Measurements from ENCODE around the gene AIFM3. TPM values are rescaled to one million over a fixed set of nuclear protein-coding genes. Genes with fewer than 3 reads are reported as not detected.
"Not testable (repeated sequence)": the region's sequence is repeated elsewhere in the genome, so short reads cannot be mapped to it uniquely, and the experiment has no call there.

AIFM3 gene
- total RNA-seq, 2 donors from 2014 or later: 1.8 to 2.7 TPM

DNA sequence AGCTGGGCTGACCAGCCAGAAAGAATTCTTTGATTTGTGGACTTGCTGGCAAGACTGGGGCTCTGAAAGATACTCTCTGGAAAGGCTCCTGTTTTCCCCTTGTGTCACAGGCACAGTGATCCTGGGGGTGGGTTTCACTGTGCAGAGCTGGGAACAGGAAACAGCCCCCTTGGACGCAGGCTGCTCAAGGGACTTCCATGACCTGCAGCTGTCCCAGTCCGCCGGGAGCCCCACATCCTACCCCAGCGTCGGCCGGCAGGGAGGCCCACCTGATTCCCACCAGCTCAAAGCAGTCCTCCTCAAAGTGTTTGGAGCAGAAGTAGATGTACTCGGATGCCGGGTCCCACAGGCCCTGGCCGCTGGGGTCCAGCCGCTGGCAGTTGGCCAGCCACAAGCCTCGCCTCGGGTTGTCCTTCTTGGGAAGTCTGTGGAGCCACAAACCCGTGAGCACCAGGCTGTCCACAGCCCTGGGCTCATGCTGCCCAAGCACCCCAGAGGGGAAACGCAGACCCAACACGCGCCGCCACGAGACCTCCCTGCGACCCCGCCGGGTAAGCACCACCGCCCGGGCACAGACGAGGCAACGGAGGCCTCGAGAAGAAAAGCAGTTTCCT lies 34.0 kb downstream of the AIFM3 start:
- H3K9ac ChIP-seq (ENCODE audit: extremely low read depth, low read length, poor library complexity, severe bottlenecking): peak overlapping the region; percentile 85
- Mint-ChIP-seq H3K27ac (peak overlapping the region; percentile 92), H3K4me3 (peak overlapping the region; percentile 84), H3K36me3 (ENCODE audit: low read depth) (peaks cover 3% of the 10 kb centered on the region), H3K27me3 (ENCODE audit: insufficient read depth) (no peaks in the 10 kb centered on the region), H3K9me3 (no peaks in the 10 kb centered on the region), H3K4me1 (peaks cover 12% of the 10 kb centered on the region)
- TF ChIP-seq, protein P1, sequence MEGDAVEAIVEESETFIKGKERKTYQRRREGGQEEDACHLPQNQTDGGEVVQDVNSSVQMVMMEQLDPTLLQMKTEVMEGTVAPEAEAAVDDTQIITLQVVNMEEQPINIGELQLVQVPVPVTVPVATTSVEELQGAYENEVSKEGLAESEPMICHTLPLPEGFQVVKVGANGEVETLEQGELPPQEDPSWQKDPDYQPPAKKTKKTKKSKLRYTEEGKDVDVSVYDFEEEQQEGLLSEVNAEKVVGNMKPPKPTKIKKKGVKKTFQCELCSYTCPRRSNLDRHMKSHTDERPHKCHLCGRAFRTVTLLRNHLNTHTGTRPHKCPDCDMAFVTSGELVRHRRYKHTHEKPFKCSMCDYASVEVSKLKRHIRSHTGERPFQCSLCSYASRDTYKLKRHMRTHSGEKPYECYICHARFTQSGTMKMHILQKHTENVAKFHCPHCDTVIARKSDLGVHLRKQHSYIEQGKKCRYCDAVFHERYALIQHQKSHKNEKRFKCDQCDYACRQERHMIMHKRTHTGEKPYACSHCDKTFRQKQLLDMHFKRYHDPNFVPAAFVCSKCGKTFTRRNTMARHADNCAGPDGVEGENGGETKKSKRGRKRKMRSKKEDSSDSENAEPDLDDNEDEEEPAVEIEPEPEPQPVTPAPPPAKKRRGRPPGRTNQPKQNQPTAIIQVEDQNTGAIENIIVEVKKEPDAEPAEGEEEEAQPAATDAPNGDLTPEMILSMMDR (conservative IDR thresholded peaks at IDR 0.05): no peak
- H3K27me3 ChIP-seq (ENCODE audit: control insufficient read depth, insufficient read depth, low read length, poor library complexity, severe bottlenecking): no peaks in the 10 kb centered on the region
- H3K9me3 ChIP-seq (ENCODE audit: control insufficient read depth, low read length): no peaks in the 10 kb centered on the region
- peaks cover 11% of the 10 kb centered on the region for H3K4me1 ChIP-seq (ENCODE audit: control insufficient read depth, insufficient read depth, low read length)
- no peaks in the 10 kb centered on the region for H3K36me3 ChIP-seq (ENCODE audit: control insufficient read depth, insufficient read depth, low read length)
- peak overlapping the region; percentile 96 for H3K27ac ChIP-seq (ENCODE audit: low read depth, low read length)
- 23 to 39% methylated on average over 11 to 26 of the region's 26 CpGs for WGBS, 2 experiments (ENCODE audit: insufficient coverage in 1 of 2, insufficient read length in 1 of 2)
- peak overlapping the region; percentile 91 for H3K4me3 ChIP-seq (ENCODE audit: low read length)
- no peak for DNase-seq

DNA sequence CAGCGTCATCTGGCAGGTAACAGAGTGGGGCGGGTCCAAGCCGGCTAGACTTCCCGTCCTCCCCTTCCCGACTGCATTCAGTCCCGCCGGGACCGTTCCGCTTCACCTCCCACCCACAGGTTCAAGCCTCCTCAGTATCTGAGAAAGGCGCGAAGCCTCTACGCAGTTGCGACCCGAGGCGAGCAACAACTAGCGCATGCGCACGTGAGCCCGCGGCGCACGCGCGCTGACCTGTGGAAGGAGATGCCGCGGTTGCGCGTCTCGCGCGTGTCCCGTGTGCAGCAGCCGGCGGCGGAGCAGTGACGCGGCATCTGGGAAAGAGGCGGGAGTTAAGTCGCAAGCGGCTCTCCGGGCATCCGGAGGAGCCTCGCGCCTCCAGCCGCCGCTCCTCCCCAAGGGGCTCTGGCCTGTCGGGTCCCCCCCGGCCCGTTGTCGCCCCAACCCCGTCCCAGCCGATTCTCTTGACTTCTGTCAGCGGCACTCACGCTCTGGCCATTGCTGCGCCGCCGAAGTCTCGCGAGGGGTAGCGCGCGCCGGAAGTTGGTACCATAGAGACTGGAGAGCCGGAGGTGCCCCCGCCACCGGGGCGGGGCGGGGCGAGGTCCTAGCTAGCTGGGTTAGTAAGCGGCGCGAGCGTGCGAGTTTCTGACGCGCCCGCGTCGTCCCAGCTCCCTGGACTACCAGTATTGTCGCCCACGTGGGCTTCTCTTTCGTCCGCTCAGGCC lies 34.7 kb downstream of the AIFM3 start, which contains the start of gene THAP7:
Gene THAP7, minus strand, starts transcription at position 518 of the 725 bp plus-strand sequence. Its CDS starts 207 bp downstream, at position 311.
- Mint-ChIP-seq H3K9me3 (no peaks in the 10 kb centered on the region), H3K27ac (peak within 1 kb of the TSS; percentile 92), H3K36me3 (ENCODE audit: low read depth) (no peaks in the 10 kb centered on the region), H3K4me1 (peaks cover 12% of the 10 kb centered on the region), H3K4me3 (peak within 1 kb of the TSS; percentile 84), H3K27me3 (ENCODE audit: insufficient read depth) (no peaks in the 10 kb centered on the region)
- no peaks in the 10 kb centered on the region for H3K36me3 ChIP-seq (ENCODE audit: control insufficient read depth, insufficient read depth, low read length)
- no peaks in the 10 kb centered on the region for H3K9me3 ChIP-seq (ENCODE audit: control insufficient read depth, low read length)
- peaks cover 11% of the 10 kb centered on the region for H3K4me1 ChIP-seq (ENCODE audit: control insufficient read depth, insufficient read depth, low read length)
- H3K27me3 ChIP-seq (ENCODE audit: control insufficient read depth, insufficient read depth, low read length, poor library complexity, severe bottlenecking): no peaks in the 10 kb centered on the region
- peak within 1 kb of the TSS; percentile 85 for H3K9ac ChIP-seq (ENCODE audit: extremely low read depth, low read length, poor library complexity, severe bottlenecking)
- WGBS, 2 experiments (ENCODE audit: insufficient coverage in 1 of 2, insufficient read length in 1 of 2): 0 to 1% methylated on average over 23 to 83 of the region's 83 CpGs
- TF ChIP-seq, protein P1 (conservative IDR thresholded peaks at IDR 0.05): no peak
- peak within 1 kb of the TSS; percentile 96 for H3K27ac ChIP-seq (ENCODE audit: low read depth, low read length)
- peak; percentile 98 for DNase-seq
- peak within 1 kb of the TSS; percentile 91 for H3K4me3 ChIP-seq (ENCODE audit: low read length)

DNA sequence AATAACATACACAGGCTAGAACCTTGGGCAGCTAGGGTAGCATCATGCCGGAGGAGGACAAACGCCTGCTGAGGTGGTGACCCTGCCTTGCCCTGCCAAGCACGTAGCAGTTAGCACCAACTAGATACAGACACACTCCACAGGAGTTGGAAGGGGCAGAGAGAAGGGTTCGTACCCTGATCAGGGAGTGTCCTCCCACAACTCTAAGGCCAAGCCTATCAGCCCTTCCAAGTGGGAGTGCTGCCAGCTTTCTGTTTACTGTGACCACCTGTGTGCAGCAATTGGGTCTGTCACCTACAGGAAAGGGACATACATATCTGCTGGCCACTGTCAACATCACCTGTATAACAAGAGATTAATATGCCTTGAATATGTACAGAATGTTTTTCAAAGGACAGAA lies 36.7 kb downstream of the AIFM3 start:
- TF ChIP-seq, protein P1 (conservative IDR thresholded peaks at IDR 0.05): no peak
- Mint-ChIP-seq H3K36me3 (ENCODE audit: low read depth) (no peaks in the 10 kb centered on the region), H3K27ac (no peak overlapping the region), H3K27me3 (ENCODE audit: insufficient read depth) (no peaks in the 10 kb centered on the region), H3K4me3 (peak overlapping the region; percentile 84), H3K9me3 (no peaks in the 10 kb centered on the region), H3K4me1 (peaks cover 12% of the 10 kb centered on the region)
- 93 to 95% methylated on average over 3 to 4 of the region's 4 CpGs for WGBS, 2 experiments (ENCODE audit: insufficient coverage in 1 of 2, insufficient read length in 1 of 2)
- Histone ChIP-seq H3K27me3 (ENCODE audit: control insufficient read depth, insufficient read depth, low read length, poor library complexity, severe bottlenecking) (no peaks in the 10 kb centered on the region), H3K4me3 (ENCODE audit: low read length) (peak overlapping the region; percentile 91), H3K36me3 (ENCODE audit: control insufficient read depth, insufficient read depth, low read length) (no peaks in the 10 kb centered on the region), H3K9ac (ENCODE audit: extremely low read depth, low read length, poor library complexity, severe bottlenecking) (no peak overlapping the region), H3K27ac (ENCODE audit: low read depth, low read length) (no peak overlapping the region), H3K9me3 (ENCODE audit: control insufficient read depth, low read length) (no peaks in the 10 kb centered on the region), H3K4me1 (ENCODE audit: control insufficient read depth, insufficient read depth, low read length) (peaks cover 11% of the 10 kb centered on the region)
- no peak for DNase-seq

DNA sequence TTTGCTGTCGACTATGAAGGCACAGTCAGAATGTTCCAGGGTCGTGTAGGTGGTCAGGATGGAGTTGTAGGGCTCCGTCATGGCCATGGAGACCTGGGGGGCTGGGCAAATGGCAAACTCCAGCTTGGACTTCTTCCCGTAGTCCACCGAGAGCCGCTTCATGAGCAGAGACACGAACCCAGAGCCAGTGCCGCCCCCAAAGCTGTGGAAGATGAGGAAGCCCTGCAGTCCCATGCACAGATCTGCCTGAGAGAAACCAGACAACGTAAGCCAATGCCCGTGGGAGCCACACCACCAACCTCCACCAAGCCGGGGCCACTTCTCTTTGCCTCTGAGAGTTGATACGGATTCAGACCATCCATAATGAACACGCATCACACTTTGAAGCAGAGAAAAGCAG lies 42.2 kb downstream of the AIFM3 start:
- not testable (repeated sequence) for H3K4me3 Mint-ChIP-seq; H3K4me3 ChIP-seq (ENCODE audit: low read length); H3K36me3 ChIP-seq (ENCODE audit: control insufficient read depth, insufficient read depth, low read length); H3K36me3 Mint-ChIP-seq (ENCODE audit: low read depth); H3K27me3 ChIP-seq (ENCODE audit: control insufficient read depth, insufficient read depth, low read length, poor library complexity, severe bottlenecking); H3K4me1 Mint-ChIP-seq; H3K27ac ChIP-seq (ENCODE audit: low read depth, low read length); H3K27me3 Mint-ChIP-seq (ENCODE audit: insufficient read depth); H3K9me3 Mint-ChIP-seq; H3K4me1 ChIP-seq (ENCODE audit: control insufficient read depth, insufficient read depth, low read length); DNase-seq; H3K9me3 ChIP-seq (ENCODE audit: control insufficient read depth, low read length); H3K27ac Mint-ChIP-seq; H3K9ac ChIP-seq (ENCODE audit: extremely low read depth, low read length, poor library complexity, severe bottlenecking)
- WGBS, 2 experiments (ENCODE audit: insufficient coverage in 1 of 2, insufficient read length in 1 of 2): 83 to 86% methylated on average over 7 to 13 of the region's 13 CpGs

Data from endodermal cell (in vitro differentiated cells).